B cell (primary cell): ENCODE results near the gene CCR5AS.

Experiments used
- ATAC-seq: fragments of 200-7000 bp; cut with Tn5 transposase; one replicate; pipeline ENCODE4 v1.10.0; 2021; ENCODE audit warnings: low read depth, mild to moderate bottlenecking, moderate number of reproducible peaks, moderate library complexity
- CTCF ChIA-PET: fragments of 350-600 bp; sonication (Branson Sonifier 250); formaldehyde crosslinking; loops from one replicate; lab custom pipeline; 2021; ENCODE audit warnings: antibody characterized with exemption, inconsistent platforms; lab: Charles Lee
- POLR2A ChIA-PET: fragments of 350-600 bp; sonication (Branson Sonifier 250); formaldehyde crosslinking; loops from one replicate; lab custom pipeline; 2021; ENCODE audit warnings: antibody characterized with exemption; lab: Charles Lee
- DNase-seq: peaks from one replicate; pipeline ENCODE4 v3.0.0; 2013
- H2AFZ ChIP-seq: 2 replicates; pipeline ENCODE4 v1.6.1; 2012; ENCODE audit warnings: mild to moderate bottlenecking, low read depth, low read length; ENCODE audit not compliant: insufficient read depth, poor library complexity, severe bottlenecking
- H3K27ac ChIP-seq, 2 donors: 1 replicate in 1 of 2; 2 replicates in 1 of 2; pipeline ENCODE4 v1.5.1; 2012 to 2013; ENCODE audit warnings: low read length in 2 of 2, mild to moderate bottlenecking in 2 of 2, moderate library complexity in 1 of 2
- H3K27me3 ChIP-seq, 4 experiments: fragments of 200-600 bp in 1 of 4; sonication (generic) in 1 of 4; replicated peaks in 1 of 4; 1 replicate in 2 of 4; 2 replicates in 2 of 4; pipeline versions ENCODE4 v1.6.1 to v1.7.0; 2013 to 2016; ENCODE audit warnings: low read length in 3 of 4, mild to moderate bottlenecking in 2 of 4, mixed read lengths in 1 of 4, moderate library complexity in 1 of 4; ENCODE audit not compliant: insufficient read depth in 4 of 4, control insufficient read depth in 3 of 4; ENCODE audit errors: control extremely low read depth in 1 of 4
- H3K36me3 ChIP-seq, 2 experiments: replicated peaks in 1 of 2; 1 replicate in 1 of 2; 2 replicates in 1 of 2; pipeline versions ENCODE4 v1.6.1 to v1.7.1; 2013; ENCODE audit warnings: low read length in 1 of 2; ENCODE audit not compliant: insufficient read depth in 2 of 2, control insufficient read depth in 1 of 2; ENCODE audit errors: control extremely low read depth in 1 of 2, extremely low read depth in 1 of 2
- H3K4me1 ChIP-seq, 2 donors: fragments of 200-600 bp in 1 of 2; sonication (generic) in 1 of 2; 1 replicate in 1 of 2; 2 replicates in 1 of 2; pipeline versions ENCODE4 v1.5.1 to v1.6.1; 2013 to 2017; ENCODE audit warnings: low read length in 2 of 2; ENCODE audit not compliant: control insufficient read depth in 2 of 2, insufficient read depth in 2 of 2
- H3K4me2 ChIP-seq: replicated peaks from 2 replicates; pipeline ENCODE3; 2012; ENCODE audit warnings: mild to moderate bottlenecking, low read depth, low read length; ENCODE audit not compliant: poor library complexity, severe bottlenecking
- H3K4me3 ChIP-seq, 5 experiments: fragments of 200-600 bp in 1 of 5; sonication (generic) in 1 of 5; 1 replicate in 3 of 5; 2 replicates in 2 of 5; pipeline versions ENCODE4 v1.5.1 to v1.7.0; 2011 to 2016; ENCODE audit warnings: low read length in 4 of 5, mild to moderate bottlenecking in 4 of 5, low read depth in 2 of 5, control low read depth in 1 of 5, moderate library complexity in 1 of 5; ENCODE audit not compliant: insufficient read depth in 1 of 5; ENCODE audit errors: control extremely low read depth in 1 of 5, extremely low read depth in 1 of 5
- H3K79me2 ChIP-seq: fragments of 200-600 bp; sonication (generic); one replicate; pipeline ENCODE4 v1.6.0; 2016; ENCODE audit warnings: low read length; ENCODE audit not compliant: control insufficient read depth, insufficient read depth
- H3K9ac ChIP-seq: fragments of 200-600 bp; sonication (generic); 2 replicates; pipeline ENCODE4 v1.6.1; 2017; ENCODE audit warnings: mild to moderate bottlenecking, low read length, moderate library complexity
- H3K9me3 ChIP-seq, 3 donors: one replicate each; pipeline versions ENCODE4 v1.6.1 to v1.7.1; 2013; ENCODE audit warnings: low read length in 2 of 3; ENCODE audit not compliant: control insufficient read depth in 2 of 3, insufficient read depth in 1 of 3; ENCODE audit errors: control extremely low read depth in 1 of 3
- H4K20me1 ChIP-seq: 2 replicates; pipeline ENCODE4 v1.6.0; 2012; ENCODE audit warnings: mild to moderate bottlenecking, low read length; ENCODE audit not compliant: insufficient read depth, control insufficient read depth, poor library complexity, severe bottlenecking
- H3K27ac Mint-ChIP-seq: one replicate; pipeline ENCODE4 v1.8.0; 2021; ENCODE audit warnings: mixed read lengths
- H3K27me3 Mint-ChIP-seq: one replicate; pipeline ENCODE4 v1.8.0; 2021; ENCODE audit warnings: mixed read lengths
- H3K4me1 Mint-ChIP-seq: one replicate; pipeline ENCODE4 v1.8.0; 2021; ENCODE audit warnings: mixed read lengths
- H3K4me3 Mint-ChIP-seq: one replicate; pipeline ENCODE4 v1.8.0; 2021; ENCODE audit warnings: mixed read lengths
- H3K9me3 Mint-ChIP-seq: one replicate; pipeline ENCODE4 v1.8.0; 2022; ENCODE audit warnings: mixed read lengths; ENCODE audit not compliant: insufficient read depth
- CTCF ChIP-seq: fragments of 200-600 bp; IDR thresholded peaks from one replicate; pipeline ENCODE4 v1.8.0; 2022; ENCODE audit warnings: antibody characterized with exemption, mild to moderate bottlenecking
- EZH2 ChIP-seq: IDR thresholded peaks from 2 replicates; pipeline ENCODE4 v1.6.1; 2012; ENCODE audit warnings: borderline replicate concordance, low read depth, mild to moderate bottlenecking, moderate library complexity, low read length; ENCODE audit not compliant: insufficient read depth, poor library complexity, severe bottlenecking
- WGBS: methylation state at CpG from one replicate; pipeline ENCODE4 v1.1.5; 2013; ENCODE audit warnings: missing lambda C conversion rate; ENCODE audit not compliant: insufficient coverage; 5-methylcytosine and 5-hydroxymethylcytosine counted together
- intact Hi-C: fragments of 100-400 bp; cut with micrococcal nuclease; formaldehyde crosslinking; loops from one replicate; pipeline ENCODE4 v1.10.0; 2022

CCR5AS gene

GRCh38 chr3:46354478-46354877 is 52.4 kb downstream of the CCR5AS start:
- TF ChIP-seq CTCF (no peak), EZH2 (no peak)
- DNase-seq (no peak), ATAC-seq (no peak)
- Histone ChIP-seq H3K36me3 (no peaks in the 10 kb centered on the region), H3K79me2 (no peaks in the 10 kb centered on the region), H3K4me1 (peaks cover 42 to 55% of the 10 kb centered on the region in 2 donors), H4K20me1 (no peaks in the 10 kb centered on the region), H3K9ac (no peak overlapping the region), H3K27me3 (no peaks in the 10 kb centered on the region), H2AFZ (no peak overlapping the region), H3K4me3 (no peak overlapping the region), H3K4me2 (peak overlapping the region; percentile 44), H3K27ac (no peak overlapping the region), H3K9me3 (no peaks in the 10 kb centered on the region)
- intact Hi-C loops = no loop called here
- Mint-ChIP-seq H3K27ac (no peak overlapping the region), H3K4me1 (peaks cover 73% of the 10 kb centered on the region), H3K9me3 (no peaks in the 10 kb centered on the region), H3K27me3 (no peaks in the 10 kb centered on the region), H3K4me3 (peak overlapping the region; percentile 65)
- ChIA-PET POLR2A (no interaction called here), CTCF (interaction anchor here (0.9 to 2.0 kb wide), 4 partner anchors 10 to 134 kb away, joined by 3 to 5 read pairs (median 4); no protein-coding TSS in a partner anchor)
- WGBS = 71% methylated on average over 1 of the region's 1 CpG

- Histone ChIP-seq H2AFZ (no peak within 1 kb of the TSS), H3K4me1 (peaks cover 48 to 60% of the 10 kb centered on the region in 2 donors), H3K4me2 (peak within 1 kb of the TSS; percentile 44), H3K79me2 (no peaks in the 10 kb centered on the region), H4K20me1 (no peaks in the 10 kb centered on the region), H3K4me3 (peak within 1 kb of the TSS in 4 of 5 experiments; percentile 4 to 22 (median 8)), H3K36me3 (no peaks in the 10 kb centered on the region), H3K27ac (no peak within 1 kb of the TSS), H3K9me3 (no peaks in the 10 kb centered on the region), H3K27me3 (no peaks in the 10 kb centered on the region), H3K9ac (peak within 1 kb of the TSS; percentile 24)
- 73% methylated on average over 4 of the region's 7 CpGs for WGBS
- no peaks in the 10 kb centered on the region for H3K27me3 Mint-ChIP-seq
- ChIA-PET POLR2A (interaction anchor here (0.7 kb wide), 1 partner anchor 191 kb away, joined by 3 read pairs; no protein-coding TSS in a partner anchor), CTCF (interaction anchor here (0.9 to 2.0 kb wide), 4 partner anchors 10 to 261 kb away, joined by 3 to 5 read pairs (median 4); no protein-coding TSS in a partner anchor)
- peaks cover 75% of the 10 kb centered on the region for H3K4me1 Mint-ChIP-seq
- peak within 1 kb of the TSS; percentile 65 for H3K4me3 Mint-ChIP-seq
- DNase-seq = no peak
- ATAC-seq = peak; percentile 19
- peak within 1 kb of the TSS; percentile 18 for H3K27ac Mint-ChIP-seq
- H3K9me3 Mint-ChIP-seq = no peaks in the 10 kb centered on the region
- TF ChIP-seq EZH2 = no peak
- no peak for TF ChIP-seq CTCF
- intact Hi-C loops = loop anchor here (2.0 kb wide), 1 partner anchor 17 kb away; the partner anchor contains the start of gene CCR5
Measured at GRCh38 chr3:46353647-46354410, 53.0 kb downstream of the CCR5AS start, which contains the start of gene CCR2. CCR2 (plus strand) TSS chr3:46354111; CDS start chr3:46357528, 3,417 bp downstream.
